Bronchial smooth muscle cell (primary cell): ENCODE measurements around the gene OR51T1. TPM values are rescaled to one million over a fixed set of nuclear protein-coding genes. Genes with fewer than 3 reads are reported as not detected.

Experiments
- total RNA-seq: library from RNA; depleted of rRNA; stranded (reverse); fragments of >200 nt; gene quantifications from 2 replicates; pipeline ENCODE4 v1.2.1, GENCODE V29; 2014

OR51T1 gene, protein sequence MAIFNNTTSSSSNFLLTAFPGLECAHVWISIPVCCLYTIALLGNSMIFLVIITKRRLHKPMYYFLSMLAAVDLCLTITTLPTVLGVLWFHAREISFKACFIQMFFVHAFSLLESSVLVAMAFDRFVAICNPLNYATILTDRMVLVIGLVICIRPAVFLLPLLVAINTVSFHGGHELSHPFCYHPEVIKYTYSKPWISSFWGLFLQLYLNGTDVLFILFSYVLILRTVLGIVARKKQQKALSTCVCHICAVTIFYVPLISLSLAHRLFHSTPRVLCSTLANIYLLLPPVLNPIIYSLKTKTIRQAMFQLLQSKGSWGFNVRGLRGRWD
- total RNA-seq = not detected in 2 replicates

DNA sequence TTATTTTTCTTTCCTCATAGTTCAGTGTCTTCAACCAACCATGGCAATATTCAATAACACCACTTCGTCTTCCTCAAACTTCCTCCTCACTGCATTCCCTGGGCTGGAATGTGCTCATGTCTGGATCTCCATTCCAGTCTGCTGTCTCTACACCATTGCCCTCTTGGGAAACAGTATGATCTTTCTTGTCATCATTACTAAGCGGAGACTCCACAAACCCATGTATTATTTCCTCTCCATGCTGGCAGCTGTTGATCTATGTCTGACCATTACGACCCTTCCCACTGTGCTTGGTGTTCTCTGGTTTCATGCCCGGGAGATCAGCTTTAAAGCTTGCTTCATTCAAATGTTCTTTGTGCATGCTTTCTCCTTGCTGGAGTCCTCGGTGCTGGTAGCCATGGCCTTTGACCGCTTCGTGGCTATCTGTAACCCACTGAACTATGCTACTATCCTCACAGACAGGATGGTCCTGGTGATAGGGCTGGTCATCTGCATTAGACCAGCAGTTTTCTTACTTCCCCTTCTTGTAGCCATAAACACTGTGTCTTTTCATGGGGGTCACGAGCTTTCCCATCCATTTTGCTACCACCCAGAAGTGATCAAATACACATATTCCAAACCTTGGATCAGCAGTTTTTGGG is at the start of gene OR51T1:
TSS of gene OR51T1 (plus strand) at position 41 of the 641 bp plus-strand sequence. CDS start at position 41, 0 bp downstream.

DNA sequence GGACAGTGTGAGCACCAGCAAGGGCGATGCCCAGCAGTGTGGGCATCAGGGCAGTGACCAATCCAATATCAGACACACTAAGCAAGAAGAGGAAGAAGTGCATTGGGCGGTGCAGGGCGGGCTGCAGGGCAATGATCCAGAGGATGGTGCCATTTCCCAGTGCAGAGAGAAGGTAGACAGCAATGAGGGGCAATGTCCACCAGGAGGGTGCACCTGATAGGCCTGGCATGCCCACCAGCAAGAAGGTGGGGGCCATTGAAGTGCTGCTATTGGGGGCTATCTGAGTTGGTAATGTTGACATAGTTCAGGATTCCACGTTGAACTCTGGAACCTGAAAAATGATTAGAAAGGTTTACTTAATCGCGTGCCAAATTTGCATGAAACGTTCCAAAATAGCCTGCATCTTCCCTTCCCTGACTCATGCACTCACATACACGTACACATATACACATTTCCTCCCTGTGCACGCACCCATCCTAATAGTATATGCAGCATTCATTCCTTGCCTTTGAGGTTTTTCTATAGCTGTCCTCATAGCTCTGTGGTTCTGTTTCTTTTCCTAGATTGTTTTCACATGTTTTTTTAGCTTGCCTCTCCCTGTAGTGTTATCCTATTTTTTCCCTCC is 32.7 kb upstream of the OR51T1 start, which contains the start of gene OR51S1:
TSS of gene OR51S1 (minus strand) at position 301 of the 625 bp plus-strand sequence. CDS start at position 301, 0 bp downstream.

DNA sequence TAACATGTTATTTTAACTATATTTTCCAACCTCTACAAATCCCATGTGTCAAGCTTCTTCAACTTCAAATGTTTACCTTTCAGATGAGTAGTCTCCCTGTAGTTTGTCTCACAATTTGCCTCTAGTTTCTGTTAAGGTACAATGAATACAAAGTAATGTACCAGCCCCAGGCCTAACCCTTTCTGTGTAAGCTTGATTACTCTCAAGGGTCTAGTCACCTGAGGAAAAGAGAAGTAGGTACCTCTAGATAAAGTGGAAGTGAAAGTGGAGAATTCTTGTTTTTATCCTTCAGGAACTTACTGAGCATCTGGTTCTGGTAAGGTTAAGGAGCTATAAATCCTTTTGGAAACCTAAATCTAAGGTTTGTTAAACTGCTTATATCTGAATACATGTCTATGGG is 21.8 kb downstream of the OR51T1 start, which contains the start of gene OR51A7:
TSS of gene OR51A7 (plus strand) at position 300 of the 400 bp plus-strand sequence. CDS start 3,587 bp downstream, outside the sequence.

DNA sequence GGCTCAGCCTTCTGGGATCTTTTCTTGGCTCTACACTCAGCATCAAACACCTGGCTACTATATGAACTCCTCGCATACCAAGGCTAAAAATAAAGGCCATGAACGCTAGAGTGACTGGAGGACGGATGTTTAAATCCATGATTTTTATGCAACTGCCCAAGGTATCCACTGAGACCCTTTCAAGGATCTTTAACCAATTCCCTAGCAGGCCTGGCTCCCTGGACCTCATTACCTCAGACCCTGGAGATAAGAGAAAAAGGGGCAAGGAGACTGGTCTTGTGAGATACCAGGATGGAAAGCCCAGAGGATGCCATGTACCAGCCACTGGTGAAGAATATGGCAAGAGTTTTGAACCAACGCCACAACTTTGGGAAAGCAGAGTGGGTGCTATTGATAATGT is 37.5 kb downstream of the OR51T1 start, which contains the start of gene OR51G2:
TSS of gene OR51G2 (minus strand) at position 101 of the 400 bp plus-strand sequence. CDS start 3,687 bp downstream, outside the sequence.

DNA sequence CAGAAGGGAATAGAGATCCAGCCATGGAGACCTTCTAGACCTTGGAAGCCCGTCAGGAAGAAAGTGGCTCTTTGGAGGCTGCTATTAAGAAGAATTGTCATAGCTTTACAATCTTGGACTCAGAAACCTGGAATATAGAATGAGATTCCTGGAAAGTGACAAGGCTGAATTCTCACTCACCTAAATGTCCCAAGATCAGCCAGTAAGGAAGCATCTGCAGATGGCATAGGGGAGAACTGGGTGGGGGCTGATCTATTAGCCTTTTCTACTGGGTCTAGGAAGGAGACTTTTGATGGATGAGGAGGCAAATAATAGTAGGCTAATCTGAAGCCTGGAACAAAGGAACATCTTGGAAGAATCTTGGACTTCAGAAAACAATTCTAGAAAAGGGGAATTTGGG is 42.5 kb downstream of the OR51T1 start, which contains the start of gene OR51G1:
TSS of gene OR51G1 (minus strand) at position 101 of the 400 bp plus-strand sequence. CDS start at position 101, 0 bp downstream.

Other genes starting within 250 kb of the OR51T1 start
- not detected in 2 replicates for gene OR51D1, start 244.4 kb upstream of the OR51T1 start, total RNA-seq
- gene OR51E1, start 237.9 kb upstream of the OR51T1 start, total RNA-seq = not detected in 2 replicates
- under 0.01 TPM in 1 of 2 replicates, not detected in the other for gene OR51E2, start 184.0 kb upstream of the OR51T1 start, total RNA-seq
- gene MMP26, start 177.1 kb upstream of the OR51T1 start, total RNA-seq = not detected in 2 replicates
- not detected in 2 replicates for gene OR51F1, start 112.0 kb upstream of the OR51T1 start, total RNA-seq
- gene OR52R1, start 77.5 kb upstream of the OR51T1 start, total RNA-seq = not detected in 2 replicates
- not detected in 2 replicates for gene OR51F2, start 60.6 kb upstream of the OR51T1 start, total RNA-seq
- not detected in 2 replicates for gene OR51S1, start 32.7 kb upstream of the OR51T1 start, total RNA-seq
- gene OR51A7, start 21.9 kb downstream of the OR51T1 start, total RNA-seq = not detected in 2 replicates
- not detected in 2 replicates for gene OR51G2, start 37.5 kb downstream of the OR51T1 start, total RNA-seq
- not detected in 2 replicates for gene OR51G1, start 42.4 kb downstream of the OR51T1 start, total RNA-seq
- not detected in 2 replicates for gene OR51A4, start 65.7 kb downstream of the OR51T1 start, total RNA-seq
- not detected in 2 replicates for gene OR51A2, start 73.8 kb downstream of the OR51T1 start, total RNA-seq
- not detected in 2 replicates for gene OR51L1, start 113.0 kb downstream of the OR51T1 start, total RNA-seq
- gene OR52J3, start 164.6 kb downstream of the OR51T1 start, total RNA-seq = not detected in 2 replicates
- not detected in 2 replicates for gene OR52E2, start 177.7 kb downstream of the OR51T1 start, total RNA-seq
- gene OR52E1, start 187.7 kb downstream of the OR51T1 start, total RNA-seq = 0.16 TPM in 1 of 2 replicates, not detected in the other